ENCODE data around the gene ALDH3A2. TPM values are rescaled to one million over a fixed set of nuclear protein-coding genes. Genes with fewer than 3 reads are reported as not detected.

Gene ALDH3A2
- 97.0 and 97.3 TPM in 2 replicates for total RNA-seq (2021)
- Bru-seq, nascent RNA = percentile 78 among the genes with signal in this experiment
- percentile 85 among the genes with signal in this experiment for BruChase-seq, experiment 1, labeled RNA remaining after a 2-hour chase
- percentile 89 among the genes with signal in this experiment for BruChase-seq, experiment 2, labeled RNA remaining after a 6-hour chase
- long read RNA-seq, transcript ALDH3A2-202 (11 exons, 3,828 nt) = minor isoform, 6 of 198 reads
- long read RNA-seq, transcript ALDH3A2-225 (9 exons, 1,558 nt) = minor isoform, 11 of 198 reads
- long read RNA-seq, transcript ALDH3A2-201 (10 exons, 3,928 nt) = major isoform, 137 of 198 reads
- long read RNA-seq, transcript ALDH3A2-210 (1 exons, 3,512 nt) = minor isoform, 21 of 198 reads
- long read RNA-seq, partial matches to known transcripts = 6 of 198 reads
- long read RNA-seq, other reads (novel, unspliced or antisense) = 13 of 198 reads

- CTCF ChIA-PET = interaction anchor here (0.6 to 0.8 kb wide), 2 partner anchors 96 to 116 kb away, joined by 3 read pairs; no protein-coding TSS in a partner anchor
- Histone ChIP-seq H3K36me3 (ENCODE audit: insufficient read depth, low read length, poor library complexity, severe bottlenecking) (peaks cover 10% of the 10 kb centered on the region), H3K27ac (ENCODE audit: low read depth, low read length, poor library complexity, severe bottlenecking) (peak within 1 kb of the TSS; percentile 79), H3K4me1 (ENCODE audit: insufficient read depth, low read length, poor library complexity, severe bottlenecking) (peaks cover 31% of the 10 kb centered on the region), H3K27me3 (replicated peaks; ENCODE audit: insufficient read depth, low read depth, low read length, poor library complexity) (no peaks in the 10 kb centered on the region), H3K9me3 (ENCODE audit: low read depth, low read length, poor library complexity, severe bottlenecking) (no peaks in the 10 kb centered on the region), H3K4me3 (ENCODE audit: low read depth, low read length, poor library complexity, severe bottlenecking) (peak within 1 kb of the TSS; percentile 81)
- DNase-seq (ENCODE audit: low spot score) = peak; percentile 98
- POLR2A ChIA-PET (ENCODE audit: low non-redundant PET) = interaction anchor here (0.6 kb wide), 1 partner anchor 1395 kb away, joined by 11 read pairs; no protein-coding TSS in a partner anchor
- intact Hi-C loops (cut with micrococcal nuclease; ENCODE audit: unreplicated experiment) = loop anchor here (5.0 kb wide), 2 partner anchors 136 to 286 kb away; partner anchors contain the start of gene B9D1
- TF ChIP-seq CTCF (conservative IDR thresholded peaks at IDR 0.05; ENCODE audit: low read depth, low read length) (0 out of 2 replicates have a peak, but pooled peaks have one; percentile 14), EZH2 (IDR thresholded peaks at IDR 0.05; ENCODE audit: borderline replicate concordance, low read depth, low read length, poor library complexity, severe bottlenecking) (no peak)
- TSS peak; percentile 36 for BruUV-seq (replicated peaks)
Measured at GRCh38 chr17:19648475-19649273, at the start of gene ALDH3A2. TSS of gene ALDH3A2 (plus strand) at chr17:19648751. CDS start at chr17:19648972, 221 bp downstream.

- intact Hi-C loops (cut with micrococcal nuclease; ENCODE audit: unreplicated experiment) = no loop called here
- ChIA-PET CTCF (no interaction called here), POLR2A (ENCODE audit: low non-redundant PET) (no interaction called here)
- Histone ChIP-seq H3K4me3 (ENCODE audit: low read depth, low read length, poor library complexity, severe bottlenecking) (no peak overlapping the region), H3K27ac (ENCODE audit: low read depth, low read length, poor library complexity, severe bottlenecking) (no peak overlapping the region), H3K9me3 (ENCODE audit: low read depth, low read length, poor library complexity, severe bottlenecking) (no peaks in the 10 kb centered on the region), H3K27me3 (replicated peaks; ENCODE audit: insufficient read depth, low read depth, low read length, poor library complexity) (no peaks in the 10 kb centered on the region), H3K4me1 (ENCODE audit: insufficient read depth, low read length, poor library complexity, severe bottlenecking) (no peaks in the 10 kb centered on the region), H3K36me3 (ENCODE audit: insufficient read depth, low read length, poor library complexity, severe bottlenecking) (no peaks in the 10 kb centered on the region)
- BruUV-seq (replicated peaks) = no TSS peak
- no peak for TF ChIP-seq CTCF (conservative IDR thresholded peaks at IDR 0.05; ENCODE audit: low read depth, low read length)
- no peak for TF ChIP-seq EZH2 (IDR thresholded peaks at IDR 0.05; ENCODE audit: borderline replicate concordance, low read depth, low read length, poor library complexity, severe bottlenecking)
- DNase-seq (ENCODE audit: low spot score) = no peak
Measured at GRCh38 chr17:19610311-19610710, 38.2 kb upstream of the ALDH3A2 start.

GRCh38 chr17:19610879-19611278 lies 37.7 kb upstream of the ALDH3A2 start:
- intact Hi-C loops (cut with micrococcal nuclease; ENCODE audit: unreplicated experiment) = no loop called here
- H3K4me3 ChIP-seq (ENCODE audit: low read depth, low read length, poor library complexity, severe bottlenecking) = no peak overlapping the region
- no peaks in the 10 kb centered on the region for H3K4me1 ChIP-seq (ENCODE audit: insufficient read depth, low read length, poor library complexity, severe bottlenecking)
- POLR2A ChIA-PET (ENCODE audit: low non-redundant PET) = no interaction called here
- TF ChIP-seq EZH2 (IDR thresholded peaks at IDR 0.05; ENCODE audit: borderline replicate concordance, low read depth, low read length, poor library complexity, severe bottlenecking) (no peak), CTCF (conservative IDR thresholded peaks at IDR 0.05; ENCODE audit: low read depth, low read length) (no peak)
- no peak overlapping the region for H3K27ac ChIP-seq (ENCODE audit: low read depth, low read length, poor library complexity, severe bottlenecking)
- no peaks in the 10 kb centered on the region for H3K36me3 ChIP-seq (ENCODE audit: insufficient read depth, low read length, poor library complexity, severe bottlenecking)
- CTCF ChIA-PET = no interaction called here
- BruUV-seq (replicated peaks) = no TSS peak
- no peak for DNase-seq (ENCODE audit: low spot score)
- no peaks in the 10 kb centered on the region for H3K9me3 ChIP-seq (ENCODE audit: low read depth, low read length, poor library complexity, severe bottlenecking)
- no peaks in the 10 kb centered on the region for H3K27me3 ChIP-seq (replicated peaks; ENCODE audit: insufficient read depth, low read depth, low read length, poor library complexity)
